Renal cortex interstitium (tissue), 3 donors: ENCODE data around the gene LAPTM5. TPM values are rescaled to one million over a fixed set of nuclear protein-coding genes. Genes with fewer than 3 reads are reported as not detected.

ENCODE experiments used
- polyA plus RNA-seq, 3 donors: library from polyadenylated mRNA; unstranded; fragments of 120-200 nt; gene quantifications; one replicate each; pipeline ENCODE4 v1.2.1, GENCODE V29; 2013; ENCODE audit not compliant: insufficient read length in 3 of 3

The LAPTM5 gene
- polyA plus RNA-seq, 3 donors: 14.1 to 16.8 (median 16.1) TPM

Other genes starting within 250 kb of the LAPTM5 start
- gene MATN1, start 34.2 kb downstream of the LAPTM5 start, polyA plus RNA-seq: under 1 TPM; 0.34 to 0.57 (median 0.36) TPM
- gene SDC3, start 151.0 kb upstream of the LAPTM5 start, polyA plus RNA-seq: 10 to 100 TPM; 22.0 to 31.2 (median 29.0) TPM